Measurements from ENCODE around the gene SPOP. TPM values are rescaled to one million over a fixed set of nuclear protein-coding genes. Genes with fewer than 3 reads are reported as not detected.
"Not testable (repeated sequence)": the region's sequence is repeated elsewhere in the genome, so short reads cannot be mapped to it uniquely, and the experiment has no call there.

The SPOP gene
- total RNA-seq, 4 donors from 2014 or later = 18.1 to 67.5 (median 36.5) TPM

GRCh38 chr17:49571283-49571682, 106.6 kb downstream of the SPOP start:
- Histone ChIP-seq H3K27ac (no peak overlapping the region), H3K4me1 (peaks cover 19 to 62% (median 36%) of the 10 kb centered on the region in 3 donors), H3K9me3 (no peaks in the 10 kb centered on the region), H3K27me3 (peaks cover 0 to 35% (median 0%) of the 10 kb centered on the region in 4 donors), H3K4me3 (no peak overlapping the region), H3K36me3 (no peaks in the 10 kb centered on the region)
- TF ChIP-seq, protein P1, sequence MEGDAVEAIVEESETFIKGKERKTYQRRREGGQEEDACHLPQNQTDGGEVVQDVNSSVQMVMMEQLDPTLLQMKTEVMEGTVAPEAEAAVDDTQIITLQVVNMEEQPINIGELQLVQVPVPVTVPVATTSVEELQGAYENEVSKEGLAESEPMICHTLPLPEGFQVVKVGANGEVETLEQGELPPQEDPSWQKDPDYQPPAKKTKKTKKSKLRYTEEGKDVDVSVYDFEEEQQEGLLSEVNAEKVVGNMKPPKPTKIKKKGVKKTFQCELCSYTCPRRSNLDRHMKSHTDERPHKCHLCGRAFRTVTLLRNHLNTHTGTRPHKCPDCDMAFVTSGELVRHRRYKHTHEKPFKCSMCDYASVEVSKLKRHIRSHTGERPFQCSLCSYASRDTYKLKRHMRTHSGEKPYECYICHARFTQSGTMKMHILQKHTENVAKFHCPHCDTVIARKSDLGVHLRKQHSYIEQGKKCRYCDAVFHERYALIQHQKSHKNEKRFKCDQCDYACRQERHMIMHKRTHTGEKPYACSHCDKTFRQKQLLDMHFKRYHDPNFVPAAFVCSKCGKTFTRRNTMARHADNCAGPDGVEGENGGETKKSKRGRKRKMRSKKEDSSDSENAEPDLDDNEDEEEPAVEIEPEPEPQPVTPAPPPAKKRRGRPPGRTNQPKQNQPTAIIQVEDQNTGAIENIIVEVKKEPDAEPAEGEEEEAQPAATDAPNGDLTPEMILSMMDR (IDR thresholded peaks at IDR 0.05) = no peak
- TF ChIP-seq POLR2A (IDR thresholded peaks at IDR 0.05) = no peak
- no peak for DNase-seq
- 61 to 65% methylated on average over 6 of the region's 6 CpGs for WGBS, 2 donors
- intact Hi-C loops (cut with DNase I) = loop anchor here (2.0 to 10.0 kb wide), 4 partner anchors 122 to 424 kb away; partner anchors contain the start of gene DLX3

GRCh38 chr17:49570540-49571242, 107.2 kb downstream of the SPOP start:
- no peak for TF ChIP-seq POLR2A (IDR thresholded peaks at IDR 0.05)
- TF ChIP-seq, protein P1 (IDR thresholded peaks at IDR 0.05) = no peak
- peaks cover 0 to 29% (median 0%) of the 10 kb centered on the region in 4 donors for H3K27me3 ChIP-seq
- no peak overlapping the region for H3K4me3 ChIP-seq
- H3K36me3 ChIP-seq = no peaks in the 10 kb centered on the region
- H3K4me1 ChIP-seq = peaks cover 14 to 62% (median 40%) of the 10 kb centered on the region in 3 donors
- intact Hi-C loops (cut with DNase I) = loop anchor here (2.0 to 10.0 kb wide), 4 partner anchors 122 to 424 kb away; partner anchors contain the start of gene DLX3
- 62 to 76% methylated on average over 5 of the region's 11 CpGs for WGBS, 2 donors
- H3K27ac ChIP-seq = peak overlapping the region; percentile 9 to 81 (median 75)
- no peak for DNase-seq
- no peaks in the 10 kb centered on the region for H3K9me3 ChIP-seq

GRCh38 chr17:49568695-49569047, 109.2 kb downstream of the SPOP start:
- 67 to 82% methylated on average over 7 of the region's 7 CpGs for WGBS, 2 donors

DNA sequence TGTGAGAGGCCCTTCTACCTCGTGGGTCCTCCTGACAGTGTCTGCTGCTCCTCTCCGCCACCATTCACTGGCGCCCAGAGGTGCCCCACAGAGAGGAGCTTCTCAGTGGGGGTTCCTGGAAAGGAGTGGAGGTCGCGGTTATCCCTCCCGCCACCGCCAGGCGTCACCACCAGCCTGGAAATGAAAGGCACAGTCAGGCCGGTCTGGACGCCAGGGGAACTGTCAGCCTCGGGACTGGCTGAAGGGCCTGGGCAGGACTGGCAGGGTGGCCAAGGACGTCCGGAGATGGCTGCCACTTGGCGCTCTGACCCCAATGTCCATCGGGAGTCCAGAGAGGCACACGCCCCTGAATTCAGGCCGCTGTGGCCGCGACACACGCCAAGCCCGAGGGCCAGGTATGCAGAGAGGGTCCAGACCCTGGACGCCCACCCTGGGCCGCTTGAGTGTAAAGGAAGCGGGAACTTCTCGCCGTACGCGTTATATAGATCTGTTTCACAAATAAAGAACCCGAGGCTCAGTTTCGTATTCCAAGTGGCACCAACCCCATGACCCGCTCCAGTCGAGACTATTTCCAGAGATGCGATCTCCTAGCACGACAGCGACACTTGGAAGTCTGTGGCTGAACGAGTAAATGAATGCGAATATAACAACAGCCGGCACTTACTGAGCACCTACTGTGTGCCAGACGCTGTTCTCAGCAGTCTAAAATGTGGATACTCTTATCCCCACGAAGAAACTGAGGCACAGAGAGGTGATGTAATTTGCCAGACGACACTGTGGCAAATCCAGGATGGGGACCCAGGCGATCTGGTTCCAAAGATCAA, 109.8 kb downstream of the SPOP start:
- Histone ChIP-seq H3K27me3 (peaks cover 0 to 12% (median 0%) of the 10 kb centered on the region in 4 donors), H3K27ac (peak overlapping the region in 3 of 4 donors; percentile 57 to 73 (median 70)), H3K4me3 (peak overlapping the region; percentile 16 to 61 (median 43)), H3K9me3 (no peaks in the 10 kb centered on the region), H3K4me1 (peaks cover 8 to 43% (median 29%) of the 10 kb centered on the region in 3 donors), H3K36me3 (no peaks in the 10 kb centered on the region)
- peak; percentile 33 for DNase-seq
- no peak for TF ChIP-seq POLR2A (IDR thresholded peaks at IDR 0.05)
- TF ChIP-seq, protein P1 (IDR thresholded peaks at IDR 0.05) = peak; percentile 90 to 98 (median 97)
- WGBS, 2 donors = 10 to 29% methylated on average over 9 to 19 of the region's 42 CpGs
- intact Hi-C loops (cut with DNase I) = no loop called here

More at GRCh38 chr17:49568695-49569047, 109.2 kb downstream of the SPOP start:
- peak overlapping the region in 1 of 4 donors; percentile 73 for H3K27ac ChIP-seq
- H3K27me3 ChIP-seq = peaks cover 0 to 12% (median 0%) of the 10 kb centered on the region in 4 donors
- H3K4me3 ChIP-seq; H3K9me3 ChIP-seq; H3K36me3 ChIP-seq; DNase-seq; intact Hi-C loops (cut with DNase I): not testable (repeated sequence)
- H3K4me1 ChIP-seq = peaks cover 8 to 43% (median 29%) of the 10 kb centered on the region in 3 donors

DNA sequence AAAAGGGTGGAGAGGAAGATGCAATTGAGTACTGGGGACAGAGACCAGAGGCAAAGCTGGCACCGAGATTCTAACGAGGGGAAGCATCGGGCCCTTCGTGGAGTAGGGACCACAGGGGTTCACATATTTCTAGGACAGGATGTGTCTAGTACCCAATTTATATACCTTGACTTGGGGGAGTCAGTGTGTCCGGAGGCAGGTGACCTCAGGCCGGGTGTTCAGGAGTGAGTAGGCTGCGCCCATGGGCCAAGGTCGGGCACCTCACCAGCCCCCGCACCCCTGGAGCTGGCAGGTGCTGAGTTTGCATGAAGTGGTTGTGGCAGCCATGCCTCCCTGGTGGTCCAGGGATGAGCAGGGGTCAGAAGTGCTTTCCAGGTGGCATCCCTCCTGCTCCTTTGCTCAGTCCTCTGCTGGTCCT, 110.8 kb downstream of the SPOP start:
- WGBS, 2 donors = 73 to 78% methylated on average over 4 to 9 of the region's 9 CpGs
- Histone ChIP-seq H3K27ac (peak overlapping the region; percentile 16 to 73 (median 34)), H3K4me1 (peaks cover 8 to 43% (median 29%) of the 10 kb centered on the region in 3 donors), H3K4me3 (no peak overlapping the region), H3K36me3 (no peaks in the 10 kb centered on the region), H3K9me3 (no peaks in the 10 kb centered on the region), H3K27me3 (peaks cover 0 to 12% (median 0%) of the 10 kb centered on the region in 4 donors)
- intact Hi-C loops (cut with DNase I) = no loop called here
- TF ChIP-seq POLR2A (IDR thresholded peaks at IDR 0.05) = no peak
- TF ChIP-seq, protein P1 (IDR thresholded peaks at IDR 0.05) = no peak
- DNase-seq = no peak
